ENCODE measurements around the gene PDZRN3.

DNA sequence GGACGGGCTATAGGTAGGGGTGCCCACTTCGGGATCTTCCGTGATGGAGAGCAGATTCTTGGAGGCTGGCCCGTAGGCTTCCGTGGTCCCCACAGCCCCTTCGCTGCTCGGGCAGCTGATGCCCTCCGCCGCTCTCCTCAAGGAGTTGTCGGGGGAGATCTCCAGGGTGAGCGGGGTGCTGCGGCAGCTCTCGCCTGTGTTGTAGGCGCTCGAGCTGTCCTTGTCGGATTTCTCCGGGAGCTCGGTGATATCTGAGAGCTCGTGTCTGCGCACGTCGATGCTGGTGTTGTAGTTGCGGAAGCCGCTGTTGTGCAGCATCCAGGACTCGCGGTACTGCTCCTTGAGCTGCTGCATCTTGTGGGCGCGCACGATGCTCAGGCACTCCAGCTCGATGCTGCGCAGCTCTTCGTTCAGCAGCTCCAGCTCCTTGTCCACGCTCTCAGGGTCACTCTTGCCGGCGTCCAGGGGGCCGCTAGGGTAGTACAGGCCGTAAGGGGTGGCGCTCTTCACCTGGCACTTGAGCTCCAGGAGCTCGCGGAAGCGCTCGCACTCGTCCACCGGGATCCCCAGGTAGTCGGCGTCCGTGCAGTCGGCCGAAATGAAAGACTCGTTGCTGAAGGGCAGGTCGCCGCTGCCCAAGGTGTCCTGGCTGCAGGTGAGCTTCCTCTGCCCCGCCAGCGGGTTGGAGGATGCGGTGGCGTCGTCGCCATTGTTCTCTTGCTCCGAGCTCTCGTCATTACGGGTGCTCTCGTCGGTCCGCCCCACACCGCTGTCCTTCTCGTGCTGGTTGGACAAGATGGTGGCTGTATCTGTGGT lies 240.4 kb downstream of the PDZRN3 start:
- TF ChIP-seq, protein P1, sequence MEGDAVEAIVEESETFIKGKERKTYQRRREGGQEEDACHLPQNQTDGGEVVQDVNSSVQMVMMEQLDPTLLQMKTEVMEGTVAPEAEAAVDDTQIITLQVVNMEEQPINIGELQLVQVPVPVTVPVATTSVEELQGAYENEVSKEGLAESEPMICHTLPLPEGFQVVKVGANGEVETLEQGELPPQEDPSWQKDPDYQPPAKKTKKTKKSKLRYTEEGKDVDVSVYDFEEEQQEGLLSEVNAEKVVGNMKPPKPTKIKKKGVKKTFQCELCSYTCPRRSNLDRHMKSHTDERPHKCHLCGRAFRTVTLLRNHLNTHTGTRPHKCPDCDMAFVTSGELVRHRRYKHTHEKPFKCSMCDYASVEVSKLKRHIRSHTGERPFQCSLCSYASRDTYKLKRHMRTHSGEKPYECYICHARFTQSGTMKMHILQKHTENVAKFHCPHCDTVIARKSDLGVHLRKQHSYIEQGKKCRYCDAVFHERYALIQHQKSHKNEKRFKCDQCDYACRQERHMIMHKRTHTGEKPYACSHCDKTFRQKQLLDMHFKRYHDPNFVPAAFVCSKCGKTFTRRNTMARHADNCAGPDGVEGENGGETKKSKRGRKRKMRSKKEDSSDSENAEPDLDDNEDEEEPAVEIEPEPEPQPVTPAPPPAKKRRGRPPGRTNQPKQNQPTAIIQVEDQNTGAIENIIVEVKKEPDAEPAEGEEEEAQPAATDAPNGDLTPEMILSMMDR (IDR thresholded peaks at IDR 0.05) = no peak
- TF ChIP-seq SIN3A (IDR thresholded peaks at IDR 0.05; ENCODE audit: borderline replicate concordance, insufficient read depth, low read depth, low read length) (no peak), POLR2AphosphoS5 (IDR thresholded peaks at IDR 0.05; ENCODE audit: low read depth, low read length) (no peak), REST (IDR thresholded peaks at IDR 0.05; ENCODE audit: insufficient read depth in 1 of 2, low read depth in 2 of 2, low read length in 1 of 2) (no peak)
